Measurements from ENCODE around the gene RNF224.

The RNF224 gene

GRCh38 chr9:137199411-137200121 lies 27.7 kb upstream of the RNF224 start:
- TF ChIP-seq, protein P1, sequence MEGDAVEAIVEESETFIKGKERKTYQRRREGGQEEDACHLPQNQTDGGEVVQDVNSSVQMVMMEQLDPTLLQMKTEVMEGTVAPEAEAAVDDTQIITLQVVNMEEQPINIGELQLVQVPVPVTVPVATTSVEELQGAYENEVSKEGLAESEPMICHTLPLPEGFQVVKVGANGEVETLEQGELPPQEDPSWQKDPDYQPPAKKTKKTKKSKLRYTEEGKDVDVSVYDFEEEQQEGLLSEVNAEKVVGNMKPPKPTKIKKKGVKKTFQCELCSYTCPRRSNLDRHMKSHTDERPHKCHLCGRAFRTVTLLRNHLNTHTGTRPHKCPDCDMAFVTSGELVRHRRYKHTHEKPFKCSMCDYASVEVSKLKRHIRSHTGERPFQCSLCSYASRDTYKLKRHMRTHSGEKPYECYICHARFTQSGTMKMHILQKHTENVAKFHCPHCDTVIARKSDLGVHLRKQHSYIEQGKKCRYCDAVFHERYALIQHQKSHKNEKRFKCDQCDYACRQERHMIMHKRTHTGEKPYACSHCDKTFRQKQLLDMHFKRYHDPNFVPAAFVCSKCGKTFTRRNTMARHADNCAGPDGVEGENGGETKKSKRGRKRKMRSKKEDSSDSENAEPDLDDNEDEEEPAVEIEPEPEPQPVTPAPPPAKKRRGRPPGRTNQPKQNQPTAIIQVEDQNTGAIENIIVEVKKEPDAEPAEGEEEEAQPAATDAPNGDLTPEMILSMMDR (IDR thresholded peaks at IDR 0.05): no peak
- no peak for TF ChIP-seq ZFX (IDR thresholded peaks at IDR 0.05; ENCODE audit: borderline replicate concordance)
- H3K27ac ChIP-seq: peak overlapping the region; percentile 83

DNA sequence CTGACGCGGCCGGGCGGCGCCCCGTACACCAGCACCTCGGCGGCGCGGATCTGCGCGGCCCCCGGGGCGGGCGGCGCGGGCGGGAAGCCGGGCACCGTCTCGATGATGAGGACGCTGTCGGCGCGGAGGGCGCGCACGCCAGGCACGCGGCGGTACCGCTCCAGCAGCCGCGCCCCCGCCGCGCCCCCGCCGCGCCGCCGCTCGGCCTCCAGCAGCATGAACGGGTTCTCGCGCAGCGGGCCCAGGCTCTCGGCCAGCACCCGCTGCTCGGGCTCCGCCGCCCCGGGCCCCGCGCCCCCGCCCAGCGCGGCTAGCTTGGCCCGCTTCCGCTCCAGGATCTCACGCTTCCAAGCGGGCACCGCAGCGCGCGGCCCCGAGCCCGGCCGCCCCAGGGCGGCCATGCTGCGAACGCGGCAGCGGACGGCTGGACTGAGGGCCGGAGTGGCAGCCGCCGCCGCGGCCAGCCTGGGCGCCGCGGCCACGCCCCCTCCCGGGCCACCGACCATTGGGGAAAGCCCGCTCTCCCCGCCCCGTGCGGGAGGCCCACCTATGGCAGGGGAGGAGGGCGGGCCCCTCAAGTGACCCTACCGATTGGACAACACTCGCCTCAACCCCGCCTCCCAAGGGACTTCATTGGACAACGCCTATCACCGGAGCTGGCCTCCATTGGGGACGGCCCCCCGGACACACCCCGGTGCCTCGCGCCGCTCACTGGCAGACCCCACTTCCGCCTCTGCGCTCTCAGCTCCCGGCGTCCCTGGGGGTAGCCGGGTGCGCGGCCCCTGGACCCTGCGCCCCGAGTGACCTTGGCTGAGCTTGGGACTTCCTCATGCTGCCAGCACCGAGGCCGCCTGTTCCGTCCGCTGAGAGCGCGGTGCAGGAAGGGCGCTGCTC lies 26.7 kb upstream of the RNF224 start, which contains the start of gene TPRN:
TSS of gene TPRN (minus strand) at position 431 of the 894 bp plus-strand sequence. CDS start at position 401, 30 bp downstream.
- TF ChIP-seq, protein P1 (IDR thresholded peaks at IDR 0.05): no peak
- TF ChIP-seq ZFX (IDR thresholded peaks at IDR 0.05; ENCODE audit: borderline replicate concordance): no peak
- H3K27ac ChIP-seq: peak within 1 kb of the TSS; percentile 83

DNA sequence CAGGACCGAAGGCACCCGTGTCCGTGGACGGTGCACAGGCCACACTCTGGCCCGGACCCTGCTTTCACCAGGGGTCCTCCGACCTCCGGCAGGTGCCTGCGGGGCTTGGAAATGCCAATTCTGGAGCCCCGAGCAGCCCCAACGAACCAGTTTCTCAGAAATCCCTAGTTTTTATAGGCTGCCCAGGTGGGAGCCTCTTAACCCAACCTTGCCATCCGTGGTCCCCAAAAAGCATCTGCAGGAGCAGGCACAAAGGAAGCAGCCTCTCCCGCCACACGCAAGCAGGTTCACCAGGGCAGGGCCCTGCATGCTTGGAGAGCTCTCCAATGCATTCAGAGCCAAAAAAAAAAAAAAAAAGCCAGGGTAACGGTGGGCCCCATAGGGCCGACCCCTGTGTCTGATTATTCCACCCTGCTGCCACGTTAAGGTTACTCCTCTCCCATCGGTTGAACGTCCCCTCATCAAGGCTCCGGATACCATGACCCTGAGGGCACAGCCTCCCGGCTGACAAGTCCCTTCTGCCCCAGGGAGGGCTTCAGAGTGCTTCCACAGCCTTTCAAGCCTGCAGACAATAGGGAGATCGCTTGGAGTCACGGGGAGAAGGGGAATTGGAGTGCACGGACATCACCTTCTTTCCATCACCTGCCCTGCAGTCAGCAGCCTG lies 26.0 kb upstream of the RNF224 start:
- peak overlapping the region; percentile 83 for H3K27ac ChIP-seq
- no peak for TF ChIP-seq ZFX (IDR thresholded peaks at IDR 0.05; ENCODE audit: borderline replicate concordance)
- TF ChIP-seq, protein P1 (IDR thresholded peaks at IDR 0.05): no peak

DNA sequence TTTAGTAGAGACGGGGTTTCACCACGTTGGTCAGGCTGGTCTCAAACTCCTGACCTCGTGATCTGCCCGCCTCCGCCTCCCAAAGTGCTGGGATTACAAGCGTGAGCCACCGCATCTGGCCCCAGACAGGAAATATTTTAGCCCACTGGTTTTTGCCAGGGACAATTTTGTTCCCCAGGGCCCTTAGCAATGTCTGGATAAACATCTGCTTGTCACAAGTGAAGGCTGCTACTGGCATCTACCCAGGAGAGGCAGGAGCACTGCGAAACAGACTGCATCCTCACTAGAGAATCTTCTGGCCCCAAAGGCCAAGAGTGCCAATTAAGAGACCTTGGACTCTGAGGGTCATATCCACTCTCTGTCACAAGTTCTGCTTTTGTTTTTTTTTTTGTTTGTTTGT lies 24.3 kb upstream of the RNF224 start:
- TF ChIP-seq ZFX (IDR thresholded peaks at IDR 0.05; ENCODE audit: borderline replicate concordance): no peak
- H3K27ac ChIP-seq: peak overlapping the region; percentile 83; the same call in 1 of the 2 replicates

DNA sequence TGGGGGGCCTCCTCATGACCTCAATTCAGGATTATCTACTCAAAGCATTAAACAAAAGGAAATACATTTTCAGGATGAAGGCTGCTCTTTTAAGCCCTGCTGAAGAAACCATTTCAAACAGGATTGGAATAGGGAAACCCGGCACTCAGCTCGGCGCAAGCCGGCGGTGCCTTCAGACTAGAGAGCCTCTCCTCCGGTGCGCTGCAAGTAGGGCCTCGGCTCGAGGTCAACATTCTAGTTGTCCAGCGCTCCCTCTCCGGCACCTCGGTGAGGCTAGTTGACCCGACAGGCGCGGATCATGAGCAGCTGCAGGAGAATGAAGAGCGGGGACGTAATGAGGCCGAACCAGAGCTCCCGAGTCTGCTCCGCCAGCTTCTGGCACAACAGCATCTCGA lies 22.6 kb upstream of the RNF224 start:
- no peak for TF ChIP-seq ZFX (IDR thresholded peaks at IDR 0.05; ENCODE audit: borderline replicate concordance)
- TF ChIP-seq, protein P1 (IDR thresholded peaks at IDR 0.05): no peak
- peak overlapping the region; percentile 72 for H3K27ac ChIP-seq

- H3K27ac ChIP-seq: peak within 1 kb of the TSS; percentile 72
- no peak for TF ChIP-seq ZFX (IDR thresholded peaks at IDR 0.05; ENCODE audit: borderline replicate concordance)
- TF ChIP-seq, protein P1 (IDR thresholded peaks at IDR 0.05): no peak
Observed at GRCh38 chr9:137205126-137206069, 21.9 kb upstream of the RNF224 start, which contains the start of the genes NDOR1 and TMEM203. TSS of gene NDOR1 (plus strand) at chr9:137205700. CDS start at chr9:137205778, 78 bp downstream. TSS of gene TMEM203 (minus strand) at chr9:137205648. CDS start at chr9:137205414, 234 bp downstream.

Data from 22Rv1 (cell line).